ENCODE measurements around the gene KCNK4. TPM values are rescaled to one million over a fixed set of nuclear protein-coding genes. Genes with fewer than 3 reads are reported as not detected.
"Not testable (repeated sequence)": the region's sequence is repeated elsewhere in the genome, so short reads cannot be mapped to it uniquely, and the experiment has no call there.

KCNK4 gene
- total RNA-seq, 1 experiment from 2014 or later: not detected

DNA sequence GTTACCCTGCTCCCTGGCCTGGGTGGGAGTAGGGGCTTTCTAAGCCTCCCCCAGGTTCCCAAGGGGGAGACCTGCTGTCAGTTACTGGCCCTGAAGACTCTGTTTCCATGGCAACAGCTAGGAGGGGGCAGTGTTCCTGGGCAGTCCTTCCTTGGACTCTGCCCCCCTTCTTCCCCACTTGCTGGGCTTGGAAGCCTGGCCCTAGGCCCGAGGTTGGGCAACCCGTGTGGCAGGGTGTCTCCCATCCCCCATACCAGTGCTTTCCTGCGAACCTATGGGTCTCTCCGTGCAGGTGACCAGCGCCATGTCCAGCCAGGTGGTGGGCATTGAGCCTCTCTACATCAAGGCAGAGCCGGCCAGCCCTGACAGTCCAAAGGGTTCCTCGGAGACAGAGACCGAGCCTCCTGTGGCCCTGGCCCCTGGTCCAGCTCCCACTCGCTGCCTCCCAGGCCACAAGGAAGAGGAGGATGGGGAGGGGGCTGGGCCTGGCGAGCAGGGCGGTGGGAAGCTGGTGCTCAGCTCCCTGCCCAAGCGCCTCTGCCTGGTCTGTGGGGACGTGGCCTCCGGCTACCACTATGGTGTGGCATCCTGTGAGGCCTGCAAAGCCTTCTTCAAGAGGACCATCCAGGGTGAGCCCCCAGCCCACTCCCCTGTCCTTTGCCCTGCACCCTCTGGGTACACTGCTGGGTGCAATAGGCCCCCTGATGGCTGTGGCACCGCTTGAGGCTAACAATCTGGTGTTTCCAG is 15.9 kb downstream of the KCNK4 start:
- DNase-seq (ENCODE audit: low read depth): no peak

- DNase-seq (ENCODE audit: low read depth): not testable (repeated sequence)
These were observed 16.7 kb downstream of the KCNK4 start for GRCh38 chr11:64307795-64308194.

DNA sequence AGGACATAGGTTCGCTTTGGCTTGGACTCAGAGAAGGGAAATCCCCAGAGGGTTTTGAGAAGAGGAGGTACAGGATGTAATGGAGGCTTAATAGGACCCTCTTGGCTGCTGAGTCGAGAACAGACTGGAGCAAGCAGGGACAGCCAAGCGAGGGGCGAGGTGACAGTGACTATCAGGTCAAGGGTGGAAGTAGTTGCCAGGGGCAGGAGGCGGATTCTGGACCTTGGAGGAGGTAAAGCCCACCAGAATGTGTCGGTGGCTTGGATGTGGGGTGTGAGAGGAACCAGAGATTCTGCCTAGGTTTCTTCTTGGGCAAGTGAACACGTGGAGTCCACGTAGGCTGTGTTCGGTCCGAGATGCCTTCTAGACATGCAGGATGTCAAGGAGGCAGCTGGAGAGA is 21.8 kb downstream of the KCNK4 start:
- DNase-seq (ENCODE audit: low read depth): no peak

GRCh38 chr11:64313491-64314145 is 22.5 kb downstream of the KCNK4 start:
- DNase-seq (ENCODE audit: low read depth): no peak

DNA sequence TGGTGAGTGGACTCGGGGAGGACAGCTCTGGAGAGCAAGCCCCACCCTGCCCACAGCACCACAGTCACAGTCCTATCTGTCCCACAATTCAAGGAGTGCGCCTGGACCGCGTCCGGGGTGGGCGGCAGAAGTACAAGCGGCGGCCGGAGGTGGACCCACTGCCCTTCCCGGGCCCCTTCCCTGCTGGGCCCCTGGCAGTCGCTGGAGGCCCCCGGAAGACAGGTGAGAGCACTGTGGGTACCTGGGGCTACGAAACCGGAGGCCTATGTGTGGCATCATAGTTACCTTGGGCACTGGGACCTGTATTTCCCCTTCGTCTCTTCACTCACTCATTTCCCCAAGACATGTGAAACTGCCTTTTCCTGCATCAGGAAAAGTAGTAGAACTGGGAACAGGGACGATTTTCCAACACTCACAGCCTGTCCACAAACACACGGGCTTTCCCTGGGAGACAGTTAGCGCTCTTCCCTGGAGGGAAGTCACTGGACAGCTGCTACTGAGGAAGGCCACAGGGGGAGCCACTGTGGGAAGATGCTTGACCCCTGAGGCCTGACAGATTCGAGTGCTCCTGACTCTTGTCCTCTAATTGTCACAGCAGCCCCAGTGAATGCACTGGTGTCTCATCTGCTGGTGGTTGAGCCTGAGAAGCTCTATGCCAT is 23.2 kb downstream of the KCNK4 start:
- no peak for DNase-seq (ENCODE audit: low read depth)

- no peak for DNase-seq (ENCODE audit: low read depth)
These were observed 23.9 kb downstream of the KCNK4 start for GRCh38 chr11:64314805-64315561.

- not testable (repeated sequence) for DNase-seq (ENCODE audit: low read depth)
These were observed 24.8 kb downstream of the KCNK4 start for GRCh38 chr11:64315667-64316526.

GRCh38 chr11:64316672-64317324 is 25.7 kb downstream of the KCNK4 start:
- peak; percentile 25 for DNase-seq (ENCODE audit: low read depth)

- peak; percentile 98 for DNase-seq (ENCODE audit: low read depth)
These were observed 26.3 kb downstream of the KCNK4 start, which contains the start of gene TRMT112 for GRCh38 chr11:64317325-64317960. Gene TRMT112 (minus strand): TSS chr11:64317559. CDS start chr11:64317526, 33 bp downstream.

GRCh38 chr11:64317961-64318765 is 27.1 kb downstream of the KCNK4 start, which contains the start of gene PRDX5:
Gene PRDX5 (plus strand): TSS chr11:64318121. CDS start chr11:64318216, 95 bp downstream.
- peak; percentile 96 for DNase-seq (ENCODE audit: low read depth)

GRCh38 chr11:64318766-64319761 is 28.0 kb downstream of the KCNK4 start:
- DNase-seq (ENCODE audit: low read depth): no peak

DNA sequence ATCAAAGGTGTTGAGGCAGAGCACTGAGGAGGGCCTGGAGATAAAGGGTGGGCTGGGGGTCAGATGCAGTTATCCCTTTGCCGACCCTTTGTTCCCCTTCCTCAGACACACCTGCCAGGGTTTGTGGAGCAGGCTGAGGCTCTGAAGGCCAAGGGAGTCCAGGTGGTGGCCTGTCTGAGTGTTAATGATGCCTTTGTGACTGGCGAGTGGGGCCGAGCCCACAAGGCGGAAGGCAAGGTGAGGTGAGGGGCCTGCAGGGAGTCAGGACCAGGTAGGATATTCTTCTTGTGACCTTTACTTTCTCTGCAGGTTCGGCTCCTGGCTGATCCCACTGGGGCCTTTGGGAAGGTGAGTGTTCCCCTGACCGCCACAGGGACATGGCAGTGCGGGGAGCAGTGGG is 29.5 kb downstream of the KCNK4 start:
- no peak for DNase-seq (ENCODE audit: low read depth)

GRCh38 chr11:64321026-64321425 is 29.9 kb downstream of the KCNK4 start:
- no peak for DNase-seq (ENCODE audit: low read depth)

GRCh38 chr11:64321533-64321932 is 30.4 kb downstream of the KCNK4 start:
- no peak for DNase-seq (ENCODE audit: low read depth)

- no peak for DNase-seq (ENCODE audit: low read depth)
These were observed 31.8 kb downstream of the KCNK4 start for GRCh38 chr11:64322925-64323260.

DNA sequence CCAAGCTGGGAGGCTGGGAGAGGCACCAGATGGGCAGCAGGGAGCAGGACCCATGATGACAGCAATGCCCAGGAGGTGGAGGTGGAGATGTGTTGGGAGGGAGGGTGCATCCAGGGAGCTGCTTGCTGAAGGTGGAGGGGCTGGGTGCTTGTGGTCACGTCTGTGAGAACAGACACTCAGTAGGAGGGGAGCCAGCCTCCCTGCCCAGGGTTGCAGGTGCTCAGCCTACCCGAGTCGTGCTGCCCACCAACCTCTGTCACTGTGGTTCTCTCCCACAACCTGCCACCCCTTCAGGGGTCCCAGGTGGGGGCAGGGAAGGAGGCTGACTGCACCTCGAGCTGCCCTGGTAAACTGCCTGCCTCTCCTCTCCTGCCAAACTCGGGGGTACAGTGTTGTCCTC is 32.3 kb downstream of the KCNK4 start:
- no peak for DNase-seq (ENCODE audit: low read depth)

- DNase-seq (ENCODE audit: low read depth): not testable (repeated sequence)
These were observed 32.9 kb downstream of the KCNK4 start for GRCh38 chr11:64323984-64324383.

Measured in RPMI7951 (cell line).